Measurements from ENCODE around the gene NREP.

Gene NREP

DNA sequence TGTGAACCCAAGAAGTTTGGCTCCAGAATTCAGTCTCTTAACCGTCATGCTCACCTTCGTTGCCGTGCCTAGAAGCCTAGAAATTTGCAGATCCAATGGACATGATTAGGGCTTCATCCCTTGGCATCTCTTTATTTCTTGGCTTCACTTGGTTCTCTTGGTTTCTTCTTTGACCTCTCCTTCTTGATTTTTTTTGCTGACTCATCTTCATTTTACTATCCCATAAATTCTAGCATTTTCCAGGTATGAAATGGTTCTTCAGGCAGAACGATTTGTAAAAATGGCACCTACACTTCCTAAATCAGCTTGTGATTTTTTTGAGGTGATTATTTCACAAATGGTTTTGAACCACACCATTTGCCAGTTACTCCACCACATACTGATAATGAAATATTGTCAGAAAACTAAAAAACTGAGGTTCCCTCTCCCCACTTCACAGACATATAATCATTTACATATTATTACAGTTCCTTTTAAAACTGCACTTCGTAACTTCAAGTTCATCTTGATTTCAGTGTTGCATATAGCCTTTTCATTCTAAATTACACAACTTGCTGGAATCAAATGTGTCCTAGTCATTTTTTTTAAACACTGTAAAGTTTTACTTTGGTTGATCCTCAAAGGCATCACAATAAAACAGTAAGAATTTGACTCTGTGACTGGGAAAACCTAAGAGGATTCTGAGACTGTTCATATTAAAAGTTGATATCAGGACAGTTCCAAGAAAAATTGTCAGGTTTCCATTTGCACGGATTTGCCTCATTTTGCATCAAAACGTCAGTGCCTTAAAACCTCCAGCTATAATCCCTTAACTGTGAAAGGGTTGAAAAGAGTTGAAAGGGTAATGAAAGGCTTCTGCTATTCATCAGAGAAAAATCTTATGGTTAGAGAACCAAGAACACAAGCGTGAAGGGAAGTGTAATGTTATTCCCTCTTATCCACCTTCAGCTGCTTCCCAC is 8.9 kb upstream of the NREP start:
- no peak for DNase-seq (ENCODE audit: low read depth)

DNA sequence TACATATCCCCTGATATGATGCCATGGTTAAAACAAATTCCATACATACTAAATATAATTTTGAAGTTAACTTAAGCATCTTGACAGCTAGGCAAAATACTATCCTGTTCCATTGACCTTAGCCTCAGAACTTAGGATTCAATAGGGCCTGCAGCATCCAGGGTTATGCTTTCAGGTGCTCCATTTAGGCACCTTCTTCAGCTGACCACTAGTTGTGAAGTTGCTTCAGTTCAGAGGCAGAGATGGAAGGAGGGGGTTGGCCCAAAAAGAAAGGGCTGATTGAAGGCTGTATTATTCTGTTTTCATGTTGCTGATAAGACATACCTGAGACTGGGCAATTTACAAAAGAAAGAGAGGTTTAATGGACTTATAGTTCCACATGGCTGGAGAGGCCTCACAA is 7.0 kb upstream of the NREP start:
- DNase-seq (ENCODE audit: low read depth), result no peak

DNA sequence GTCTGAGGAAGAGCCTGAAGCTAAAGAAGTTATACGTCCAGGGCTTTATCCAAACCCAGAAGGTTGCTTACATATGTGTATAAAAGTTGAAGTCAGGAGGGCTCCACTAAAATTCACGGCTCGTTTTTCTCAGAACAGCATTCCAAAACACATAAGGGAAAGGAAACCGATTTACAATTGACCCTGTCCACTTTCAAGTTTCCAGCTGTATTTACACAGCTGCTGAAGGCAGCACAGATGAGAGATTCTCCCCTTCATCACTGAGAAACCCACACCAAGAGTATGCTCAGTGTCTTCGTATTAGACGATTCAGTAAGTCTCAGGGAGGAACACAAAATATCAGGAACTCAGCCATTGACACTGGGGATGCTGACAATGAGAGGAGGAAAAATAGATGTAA is 5.9 kb upstream of the NREP start:
- no peak for DNase-seq (ENCODE audit: low read depth)

DNA sequence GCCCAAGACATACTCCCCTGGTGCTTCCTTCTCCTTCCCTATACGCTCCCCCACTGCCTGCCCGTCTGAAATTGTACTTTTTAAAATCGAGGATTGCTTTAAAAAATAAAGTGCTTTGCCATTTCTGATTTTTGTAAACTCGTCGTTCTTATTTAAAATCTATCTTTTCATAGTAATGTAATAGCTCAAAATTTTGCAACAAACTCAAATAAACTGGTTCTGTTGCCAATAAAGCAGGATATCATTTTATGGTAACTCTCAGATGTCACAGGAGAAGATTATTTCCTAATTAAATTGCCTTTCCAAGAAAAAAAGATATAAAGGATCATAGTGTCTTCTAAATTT is 1.3 kb upstream of the NREP start:
- no peak for DNase-seq (ENCODE audit: low read depth)

- peak; percentile 95 for DNase-seq (ENCODE audit: low read depth)
Measured at GRCh38 chr5:111757355-111758283, 625 bp upstream of the NREP start.

DNA sequence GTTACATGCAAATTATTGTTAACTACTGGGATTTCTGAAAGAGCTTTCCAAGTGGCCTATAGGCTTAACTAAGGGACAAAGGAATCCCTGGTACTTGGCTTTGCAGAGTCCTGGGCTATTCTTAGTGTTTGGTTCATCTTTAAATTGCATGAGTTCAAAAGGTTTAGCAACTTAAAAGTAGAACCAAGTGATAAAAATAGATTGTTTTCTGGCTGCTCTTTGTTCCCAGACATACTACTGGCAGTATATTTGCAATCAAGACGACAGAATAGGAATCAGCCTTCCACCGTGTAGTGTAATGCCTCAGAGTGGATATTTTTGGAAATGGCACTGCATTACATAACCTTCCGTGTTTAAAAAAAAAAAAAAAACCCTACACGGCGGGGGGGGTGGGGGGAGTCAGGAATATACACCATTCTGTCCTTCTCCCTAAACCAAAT is 1.0 kb downstream of the NREP start:
- DNase-seq (ENCODE audit: low read depth), result no peak

GRCh38 chr5:111755345-111755941 is 1.6 kb downstream of the NREP start:
- no peak for DNase-seq (ENCODE audit: low read depth)

GRCh38 chr5:111753884-111754589 is 3.0 kb downstream of the NREP start:
- DNase-seq (ENCODE audit: low read depth), result no peak

DNA sequence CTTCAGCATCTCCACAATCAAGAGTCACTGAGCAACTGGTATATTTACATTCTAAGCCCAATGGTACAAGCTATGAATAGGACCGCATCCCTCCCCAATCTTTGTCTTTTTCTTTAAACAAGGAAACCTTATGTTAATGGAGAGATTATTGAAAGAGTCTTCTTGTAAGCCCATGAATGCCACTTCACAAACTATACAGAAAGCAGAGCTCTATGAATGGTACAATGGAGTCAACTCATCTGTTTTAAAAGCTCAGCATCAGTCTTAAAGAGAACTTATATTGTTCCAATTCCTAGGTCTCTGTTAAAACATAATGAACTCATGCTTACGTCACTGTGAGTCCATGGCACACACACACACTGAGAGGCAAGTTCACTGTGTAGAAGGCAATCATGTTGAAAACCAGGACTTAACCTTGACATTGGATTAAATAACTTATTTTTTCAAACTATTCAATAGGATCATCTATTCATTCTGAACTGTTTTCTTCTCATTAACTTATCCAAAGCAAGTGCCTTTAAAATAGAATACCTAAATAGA is 4.5 kb downstream of the NREP start:
- no peak for DNase-seq (ENCODE audit: low read depth)

- DNase-seq (ENCODE audit: low read depth), result no peak
Measured at GRCh38 chr5:111749303-111750026, 7.5 kb downstream of the NREP start.

DNA sequence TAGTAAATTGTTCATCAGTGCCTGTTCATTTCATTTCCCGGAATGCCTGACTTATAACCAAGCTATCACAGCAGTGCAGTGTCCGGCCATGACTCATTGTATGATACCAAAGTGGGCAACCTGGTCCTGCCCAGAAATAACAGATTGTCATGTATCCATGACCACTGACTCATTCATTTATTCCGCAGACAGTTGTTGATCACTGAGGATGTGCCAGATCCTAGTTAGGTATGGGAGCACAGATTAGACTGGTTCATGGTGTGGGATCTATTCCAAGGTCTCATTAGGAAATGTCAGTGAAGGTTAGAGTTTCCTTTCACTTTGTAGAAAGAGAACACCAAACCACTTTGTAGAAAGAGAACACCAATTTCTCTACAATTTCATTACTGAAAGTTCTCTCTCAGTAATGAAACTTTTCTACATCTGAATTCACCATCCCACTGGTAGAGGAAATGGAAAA is 8.7 kb downstream of the NREP start:
- peak; percentile 94 for DNase-seq (ENCODE audit: low read depth)

- peak; percentile 72 for DNase-seq (ENCODE audit: low read depth)
Measured at GRCh38 chr5:111747337-111747736, 9.7 kb downstream of the NREP start.

DNA sequence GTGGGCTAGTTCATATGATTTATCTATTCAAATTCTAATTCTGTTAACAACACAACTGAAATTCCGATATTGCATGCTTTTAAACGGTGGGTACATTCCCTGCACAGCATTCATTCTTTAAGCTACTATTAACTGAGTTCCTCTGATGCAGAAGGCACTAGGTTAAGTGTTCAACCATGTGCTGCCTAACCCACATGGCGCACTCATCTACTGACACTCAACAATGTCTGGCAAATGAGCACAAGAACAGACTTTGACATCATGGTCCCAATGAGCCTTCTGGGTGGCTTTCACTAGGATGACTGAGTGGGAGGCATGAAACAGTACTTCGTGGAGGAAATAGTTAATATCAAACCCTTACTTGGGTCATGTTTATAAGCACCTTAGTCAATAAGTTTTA is 10.2 kb downstream of the NREP start:
- DNase-seq (ENCODE audit: low read depth), result no peak

- DNase-seq (ENCODE audit: low read depth), result no peak
Measured at GRCh38 chr5:111745075-111745739, 11.8 kb downstream of the NREP start.

- DNase-seq (ENCODE audit: low read depth), result no peak
Measured at GRCh38 chr5:111744455-111744854, 12.5 kb downstream of the NREP start.

DNA sequence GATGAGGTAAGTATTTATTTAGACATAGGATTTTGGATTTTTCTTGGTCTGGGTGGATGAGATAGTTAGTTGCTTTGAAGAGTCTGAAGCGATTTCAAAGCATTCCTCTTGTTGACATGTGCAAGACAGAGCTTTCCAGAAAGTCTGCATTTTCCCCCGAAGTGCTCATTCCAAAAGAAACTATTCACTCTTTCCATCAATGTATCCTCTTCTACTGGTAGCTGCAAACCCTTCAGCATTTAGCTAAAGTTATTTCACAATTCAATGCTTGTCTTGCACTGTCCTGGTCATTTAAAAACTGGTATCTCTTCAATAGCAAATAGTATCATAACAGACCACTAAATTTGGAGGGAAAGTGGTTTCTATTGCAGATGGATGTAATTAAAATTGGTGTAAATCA is 13.0 kb downstream of the NREP start:
- no peak for DNase-seq (ENCODE audit: low read depth)

DNA sequence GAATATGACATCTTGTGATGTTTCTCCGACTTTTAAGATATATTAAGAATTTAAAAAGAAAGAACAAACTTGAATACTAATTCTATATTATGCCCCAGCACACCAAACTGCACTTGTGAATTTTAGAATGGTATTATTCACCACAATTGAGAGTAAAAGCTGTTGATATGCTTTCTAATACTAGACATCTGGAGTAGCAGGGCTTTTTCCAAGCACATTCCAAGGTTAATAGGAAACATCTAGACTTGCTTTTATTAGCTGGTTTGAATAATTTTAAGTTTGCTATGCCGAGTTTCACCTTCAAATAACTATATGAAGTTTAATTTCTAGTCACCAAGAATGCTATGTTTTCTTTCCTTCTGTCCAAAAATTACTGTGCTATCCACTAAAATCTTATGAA is 13.5 kb downstream of the NREP start:
- no peak for DNase-seq (ENCODE audit: low read depth)

- peak; percentile 51 for DNase-seq (ENCODE audit: low read depth)
Measured at GRCh38 chr5:111742177-111742994, 14.6 kb downstream of the NREP start.

DNA sequence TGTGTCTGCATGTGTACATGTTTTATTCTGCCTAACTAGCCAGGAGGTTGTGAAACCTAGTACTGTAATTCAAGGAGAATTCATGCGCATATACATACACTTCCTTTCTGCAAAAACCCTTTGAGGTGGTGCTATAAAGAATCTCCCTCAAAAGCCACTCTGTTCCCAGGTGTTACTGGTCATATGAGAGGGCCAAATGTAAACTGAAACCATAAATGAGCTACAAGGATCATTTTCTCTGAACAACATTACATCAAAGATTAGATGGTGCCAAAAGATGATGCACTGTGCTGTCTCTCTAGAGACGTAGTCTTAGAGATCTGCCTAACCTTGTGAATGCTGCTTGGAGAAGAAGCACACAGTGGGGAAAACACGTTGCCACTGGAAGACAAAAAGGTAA is 15.7 kb downstream of the NREP start:
- no peak for DNase-seq (ENCODE audit: low read depth)
